Muscle of arm (tissue), 12 donors: Measurements from ENCODE around the gene AFF3. TPM values are rescaled to one million over a fixed set of nuclear protein-coding genes. Genes with fewer than 3 reads are reported as not detected.

Experiments
- DNase-seq: peaks from one replicate; pipeline ENCODE4 v3.0.0-alpha.2; 2013
- polyA plus RNA-seq, 12 donors: library from polyadenylated mRNA; unstranded; fragments of 120-200 nt; gene quantifications; one replicate each; pipeline ENCODE4 v1.2.1, GENCODE V29; 2013; ENCODE audit not compliant: insufficient read length in 12 of 12

Gene AFF3
- polyA plus RNA-seq, 12 donors: 2.5 to 15.7 (median 3.7) TPM; not detected in 1

DNA sequence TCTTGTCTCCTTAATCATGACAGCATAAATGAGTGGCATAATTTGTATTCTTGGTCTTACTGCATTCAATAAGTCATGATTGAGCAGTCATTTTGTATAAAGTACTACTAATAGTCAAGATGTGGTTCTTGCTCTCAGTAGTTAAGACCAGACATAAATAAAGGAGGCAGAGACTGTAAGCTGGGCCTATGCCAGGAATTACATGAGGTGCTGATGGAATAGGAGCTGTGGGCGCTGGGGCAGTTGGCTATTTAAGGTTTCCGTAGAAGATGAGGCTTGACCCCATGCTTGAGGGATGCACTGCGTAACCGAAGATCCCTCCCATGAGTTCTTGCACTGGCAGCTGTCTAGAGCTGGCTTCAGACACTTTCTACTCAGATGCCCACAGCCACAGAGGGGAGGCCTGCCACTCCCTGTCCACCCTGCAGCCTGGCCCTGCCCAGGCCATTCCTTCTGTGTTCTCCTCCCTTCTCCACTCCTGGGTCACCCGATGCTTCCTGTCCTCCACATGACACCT is 501.7 kb downstream of the AFF3 start:
- DNase-seq: no peak

- no peak for DNase-seq
These were observed 503.6 kb downstream of the AFF3 start for GRCh38 chr2:99638791-99639190.

- DNase-seq: no peak
These were observed 505.2 kb downstream of the AFF3 start for GRCh38 chr2:99637159-99637697.

DNA sequence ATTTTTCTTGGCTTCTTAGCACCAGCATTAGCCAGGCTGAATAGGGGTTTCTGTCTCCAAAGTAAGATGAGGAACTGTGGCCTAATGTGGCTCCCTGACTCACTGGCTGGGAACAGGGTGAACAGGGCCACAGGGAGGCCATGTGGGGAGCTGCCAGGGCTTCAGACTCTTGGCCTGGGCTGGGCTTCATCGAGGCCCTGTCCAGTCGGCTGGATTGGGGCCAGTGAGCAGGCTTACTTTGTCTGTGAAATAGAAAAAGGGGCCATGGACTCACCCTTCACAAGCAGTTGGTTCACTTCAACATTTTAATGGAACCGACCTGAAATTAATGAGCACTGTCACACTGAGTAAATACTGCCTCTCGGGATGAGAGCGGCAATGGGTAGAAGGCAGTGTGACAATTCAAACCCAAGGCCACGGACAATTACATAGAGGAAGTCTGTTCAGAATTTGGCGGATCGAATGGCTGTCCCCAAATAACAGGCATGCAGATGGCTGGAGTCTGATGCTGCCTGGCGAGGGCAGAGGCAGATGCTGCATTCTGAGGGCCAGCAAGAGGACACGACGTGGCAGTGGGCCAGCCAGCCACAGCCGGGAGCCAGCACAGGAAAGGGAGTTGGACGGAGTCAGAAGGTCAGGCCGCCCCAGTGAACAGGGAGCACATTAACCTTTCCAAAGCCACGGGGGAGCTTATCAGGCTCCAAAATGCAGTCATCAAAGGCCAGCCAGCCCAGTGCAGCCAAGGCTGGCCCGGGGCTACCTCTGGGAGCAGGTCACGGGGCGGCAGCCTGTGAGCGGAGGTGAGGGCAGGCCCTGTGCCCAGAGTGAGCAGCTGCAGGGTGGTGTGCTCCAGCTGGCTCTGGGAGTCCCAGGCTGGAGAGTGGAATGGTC is 506.0 kb downstream of the AFF3 start:
- no peak for DNase-seq

GRCh38 chr2:99635710-99636109 is 506.7 kb downstream of the AFF3 start:
- DNase-seq: no peak

- DNase-seq: no peak
These were observed 508.2 kb downstream of the AFF3 start for GRCh38 chr2:99634234-99634633.

- no peak for DNase-seq
These were observed 510.7 kb downstream of the AFF3 start for GRCh38 chr2:99631700-99632099.

DNA sequence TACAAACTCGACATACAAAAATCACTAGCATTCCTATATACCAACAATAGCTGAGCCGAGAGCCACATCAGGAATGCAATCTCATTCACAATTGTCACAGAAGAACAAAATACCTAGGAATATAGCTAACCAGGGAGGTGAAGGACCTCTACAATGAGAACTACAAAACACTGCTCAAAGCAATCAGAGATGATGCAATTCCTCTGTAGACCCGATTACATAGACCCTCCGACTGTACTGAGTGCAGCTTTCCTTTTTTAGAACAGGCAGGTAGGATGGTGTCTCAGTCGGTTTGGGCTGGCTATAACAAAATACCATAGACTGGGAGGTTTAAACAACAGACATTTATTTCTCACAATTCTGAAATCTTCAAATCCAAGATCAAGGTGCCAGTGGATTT is 513.1 kb downstream of the AFF3 start:
- DNase-seq: no peak

- no peak for DNase-seq
These were observed 516.2 kb downstream of the AFF3 start for GRCh38 chr2:99626158-99626557.

- DNase-seq: no peak
These were observed 517.7 kb downstream of the AFF3 start for GRCh38 chr2:99624677-99625076.

GRCh38 chr2:99623613-99624012 is 518.8 kb downstream of the AFF3 start:
- DNase-seq: no peak

DNA sequence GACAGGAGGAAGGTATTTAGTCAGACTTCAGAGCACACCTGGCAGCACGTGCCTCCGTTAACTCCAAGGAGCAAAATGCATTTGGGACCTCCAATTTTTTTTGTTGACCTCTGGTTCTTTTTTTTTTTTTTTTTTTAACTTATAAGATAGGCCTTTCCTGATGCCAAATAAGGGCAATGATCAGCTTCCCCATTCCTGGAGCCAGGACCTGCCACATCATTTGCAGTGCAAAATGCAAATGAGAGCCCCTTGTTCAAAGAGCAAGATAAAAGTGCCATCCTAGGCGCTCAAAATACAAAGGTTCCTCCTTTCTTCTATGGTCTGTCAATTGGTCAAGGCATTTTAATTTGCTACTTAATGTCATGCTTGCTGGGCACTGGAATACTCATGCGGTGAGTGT is 519.4 kb downstream of the AFF3 start:
- no peak for DNase-seq

GRCh38 chr2:99622534-99622933 is 519.9 kb downstream of the AFF3 start:
- no peak for DNase-seq

DNA sequence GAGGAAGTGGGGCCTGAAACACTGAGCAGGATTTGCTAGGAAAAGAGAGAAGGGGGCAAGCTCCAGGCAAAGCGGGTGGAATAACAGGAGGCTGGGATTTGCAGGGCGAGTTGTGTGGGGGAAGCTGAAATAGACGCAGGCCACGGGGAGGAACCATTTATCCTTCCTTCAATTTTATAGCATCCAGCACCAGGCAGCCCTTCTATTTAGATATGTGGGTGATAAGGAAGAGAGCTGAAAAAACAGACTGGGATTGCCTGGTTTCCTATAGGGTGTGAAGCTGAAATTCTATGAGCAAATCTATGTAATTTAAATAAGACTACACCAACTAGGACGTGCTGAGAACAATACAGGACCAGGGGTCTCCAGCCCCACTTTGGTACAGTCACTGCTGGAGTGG is 520.6 kb downstream of the AFF3 start:
- no peak for DNase-seq

DNA sequence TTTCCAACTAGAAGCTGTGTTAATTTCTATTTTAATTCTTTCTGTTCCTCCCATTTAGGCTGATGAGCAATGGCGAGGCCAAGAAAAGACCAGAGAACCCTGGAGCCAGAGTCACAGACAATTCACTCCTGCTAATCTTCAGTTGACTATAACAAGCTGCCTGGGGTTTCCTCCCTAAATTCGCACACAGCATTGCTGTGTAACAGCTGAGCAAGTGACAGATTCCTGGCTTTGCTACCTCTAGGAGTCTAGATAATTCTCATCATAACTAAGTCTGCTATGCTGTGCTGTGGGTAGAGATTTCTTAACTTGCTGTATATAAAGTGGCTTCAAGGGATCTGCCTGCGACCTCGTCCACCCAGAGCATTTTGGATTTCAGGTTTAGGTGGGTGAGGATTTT is 521.3 kb downstream of the AFF3 start:
- no peak for DNase-seq

DNA sequence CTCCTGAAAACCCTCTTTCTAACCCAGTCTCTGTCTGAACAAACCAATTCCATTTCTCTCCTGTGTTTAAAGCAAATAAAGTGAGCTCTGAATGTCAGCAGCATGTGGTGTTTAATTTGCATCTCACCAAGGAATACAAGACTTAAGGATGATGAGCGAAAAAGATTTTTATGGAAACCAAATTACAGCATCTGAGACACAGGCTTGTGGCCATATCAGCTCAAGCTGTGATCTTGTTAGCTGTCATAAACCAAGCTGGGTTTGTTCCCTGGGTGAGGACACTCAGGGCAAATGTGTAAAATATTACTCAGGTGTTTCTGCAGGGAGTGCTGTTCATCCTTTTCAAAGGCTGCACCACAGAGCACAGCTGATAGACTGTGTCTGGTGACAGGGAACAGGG is 523.2 kb downstream of the AFF3 start:
- no peak for DNase-seq

- no peak for DNase-seq
These were observed 523.8 kb downstream of the AFF3 start for GRCh38 chr2:99618579-99619097.

DNA sequence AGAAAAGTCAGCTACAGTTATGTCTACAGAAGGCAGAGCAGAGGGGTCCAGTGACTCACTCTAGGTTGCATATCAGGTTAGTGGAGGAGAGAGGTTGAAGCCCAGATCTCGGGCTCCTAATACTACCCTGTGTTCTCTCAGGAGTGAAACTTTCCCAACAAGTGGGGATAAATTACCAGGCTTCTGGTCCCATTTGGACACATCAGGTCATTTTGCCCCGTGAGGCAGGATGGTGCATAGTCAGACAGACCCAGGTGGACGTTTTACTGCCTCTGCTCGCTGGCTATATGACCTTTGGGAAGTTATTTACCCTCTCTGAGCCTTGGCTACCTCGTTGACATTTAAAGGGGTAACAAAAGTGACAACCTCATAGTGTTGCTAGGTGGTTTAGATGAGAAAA is 524.6 kb downstream of the AFF3 start:
- DNase-seq: no peak

DNA sequence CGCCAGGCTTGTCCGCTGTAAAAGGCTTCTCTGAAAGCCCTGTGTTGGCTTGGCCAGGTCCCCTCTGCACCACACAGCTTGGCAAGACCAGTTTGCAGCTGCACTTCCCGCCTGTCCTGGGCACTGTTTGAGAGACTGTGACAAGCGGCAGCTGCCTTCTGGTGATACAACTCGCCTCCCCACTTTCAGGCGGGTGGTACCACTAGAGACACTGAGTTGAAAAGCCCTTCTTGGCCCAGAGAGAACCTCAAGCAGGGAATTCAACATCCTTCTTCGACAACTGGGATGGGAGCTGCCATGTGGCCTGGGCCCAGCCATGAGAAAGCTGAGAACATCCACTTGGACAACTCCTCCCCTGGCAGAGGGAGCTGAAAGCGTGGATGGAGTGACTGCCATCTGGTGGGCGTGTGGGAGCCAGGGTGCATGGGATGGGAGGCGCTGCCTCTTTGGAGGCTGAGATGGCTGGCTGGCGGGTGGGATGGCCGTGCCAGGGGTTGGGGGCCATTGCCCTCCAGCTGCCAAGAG is 527.1 kb downstream of the AFF3 start:
- peak; percentile 24 for DNase-seq

DNA sequence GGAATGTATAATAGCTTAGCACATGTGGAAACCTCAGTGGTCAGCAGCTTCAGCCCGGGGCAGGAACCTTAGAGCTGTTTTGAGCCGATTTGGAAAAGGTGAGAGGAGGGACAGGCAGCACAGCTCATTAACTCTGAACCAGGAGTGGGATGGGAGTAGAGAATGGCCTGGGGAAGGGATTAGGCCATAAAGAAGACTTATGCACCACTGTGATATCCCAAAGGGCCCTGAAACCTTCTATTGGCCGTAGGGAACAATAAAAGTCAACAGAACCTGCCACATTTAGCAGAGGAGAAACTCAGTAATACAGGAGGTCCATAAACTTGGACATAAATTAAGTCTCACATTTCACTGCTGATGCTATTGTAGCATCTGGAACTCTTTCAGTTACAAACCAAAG is 528.4 kb downstream of the AFF3 start:
- DNase-seq: no peak

DNA sequence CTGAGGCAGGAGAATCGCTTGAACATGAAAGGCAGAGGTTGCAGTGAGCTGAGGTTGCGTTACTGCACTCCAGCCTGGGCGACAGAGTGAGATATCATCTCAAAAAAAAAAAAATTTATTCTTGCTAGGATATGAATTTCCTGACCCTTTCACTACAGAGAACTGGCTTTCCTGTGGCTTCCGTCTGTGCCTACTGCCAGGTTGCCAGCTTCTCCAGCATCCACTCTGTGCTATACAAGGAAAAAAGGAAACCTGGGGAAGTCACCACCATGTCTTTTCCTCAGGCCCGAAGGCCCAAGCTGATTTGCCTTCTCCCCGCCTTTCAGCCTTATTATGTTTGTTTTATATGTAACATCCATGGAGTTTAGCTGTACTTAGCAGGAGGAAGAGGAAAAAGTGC is 530.6 kb downstream of the AFF3 start:
- no peak for DNase-seq

DNA sequence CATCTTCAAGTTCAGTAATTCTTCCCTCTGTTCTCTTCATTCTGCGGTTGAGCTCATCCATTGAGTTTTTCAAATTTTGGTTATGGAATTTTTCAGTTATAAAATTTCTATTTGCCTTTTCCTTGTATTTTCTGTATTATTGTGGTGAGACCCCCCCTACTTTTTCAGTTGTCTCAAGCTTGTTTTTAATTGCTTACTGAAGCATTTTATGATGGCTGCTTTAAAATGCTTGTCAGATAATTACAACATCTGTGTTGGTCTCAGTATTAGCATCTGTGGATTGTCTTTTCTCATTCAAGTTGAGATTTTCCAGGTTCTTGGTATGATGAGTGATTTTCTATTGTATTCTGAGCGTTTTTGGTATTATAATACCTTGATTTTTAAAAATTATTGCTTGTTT is 531.4 kb downstream of the AFF3 start:
- no peak for DNase-seq

- no peak for DNase-seq
These were observed 532.5 kb downstream of the AFF3 start for GRCh38 chr2:99609851-99610381.
